Mucosa of stomach (tissue), 1 donor: ENCODE results near the gene TALDO1.

Source experiments
- H3K27me3 ChIP-seq: one replicate; pipeline ENCODE4 v1.7.0; 2013; ENCODE audit warnings: mild to moderate bottlenecking, low read length; ENCODE audit not compliant: control insufficient read depth, insufficient read depth
- H3K36me3 ChIP-seq: one replicate; pipeline ENCODE4 v1.7.0; 2013; ENCODE audit warnings: low read length; ENCODE audit not compliant: control insufficient read depth, insufficient read depth
- H3K4me1 ChIP-seq: one replicate; pipeline ENCODE4 v1.7.0; 2013; ENCODE audit warnings: mild to moderate bottlenecking, low read length; ENCODE audit not compliant: control insufficient read depth, insufficient read depth
- H3K4me3 ChIP-seq: one replicate; pipeline ENCODE4 v1.7.0; 2013; ENCODE audit warnings: low read length
- H3K9ac ChIP-seq: one replicate; pipeline ENCODE4 v1.7.0; 2013; ENCODE audit warnings: mild to moderate bottlenecking, low read length, moderate library complexity
- H3K9me3 ChIP-seq: one replicate; pipeline ENCODE4 v1.7.0; 2013; ENCODE audit warnings: mild to moderate bottlenecking, low read length, moderate library complexity; ENCODE audit not compliant: control insufficient read depth
- donor health status: Pancreatic carcinoma.

Gene TALDO1

DNA sequence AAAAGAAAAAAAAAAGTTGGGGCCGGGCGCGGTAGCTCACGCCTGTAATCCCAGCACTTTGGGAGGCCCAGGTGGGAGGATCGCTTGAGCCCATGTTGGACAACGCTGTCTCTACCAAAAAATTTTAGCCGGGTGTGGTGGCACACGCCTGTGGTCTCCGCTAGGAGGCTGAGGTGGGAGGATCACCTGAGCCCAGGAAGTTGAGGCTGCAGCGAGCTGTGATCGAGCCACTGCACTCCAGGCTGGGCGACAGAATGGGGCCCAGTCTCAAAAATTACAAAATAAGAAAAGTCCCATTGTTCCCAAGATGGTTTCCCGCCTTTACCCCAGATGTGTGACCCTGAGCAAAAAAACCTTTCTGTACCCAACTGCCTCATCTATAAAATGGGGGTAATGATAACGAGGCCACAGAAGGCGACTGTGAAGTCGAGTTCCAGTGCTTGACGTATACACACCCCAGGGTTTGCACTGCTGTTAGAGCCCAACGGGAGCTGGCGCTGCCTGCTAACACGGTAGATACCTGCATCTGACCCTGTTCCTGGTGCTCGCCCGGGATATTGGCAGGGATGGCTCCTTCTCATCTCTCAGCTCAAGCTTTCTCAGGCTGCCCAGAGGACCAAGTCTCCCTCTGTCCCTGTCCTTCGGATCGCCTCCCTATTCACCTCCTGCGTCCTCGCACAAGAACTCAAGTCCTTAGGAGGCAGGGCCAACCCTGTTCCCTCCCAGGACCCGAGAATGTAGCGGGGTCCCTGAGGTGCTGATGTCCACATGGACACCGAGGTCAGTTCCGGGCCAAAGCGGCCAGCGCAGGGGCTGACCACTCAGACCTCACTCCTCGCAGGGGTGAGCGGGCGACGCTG, 61.4 kb downstream of the TALDO1 start:
- H3K9me3 ChIP-seq = no peaks in the 10 kb centered on the region
- H3K27me3 ChIP-seq = no peaks in the 10 kb centered on the region
- peaks cover 32% of the 10 kb centered on the region for H3K4me1 ChIP-seq
- peak overlapping the region; percentile 81 for H3K4me3 ChIP-seq
- H3K36me3 ChIP-seq = peaks cover 15% of the 10 kb centered on the region
- H3K9ac ChIP-seq = peak overlapping the region; percentile 91

DNA sequence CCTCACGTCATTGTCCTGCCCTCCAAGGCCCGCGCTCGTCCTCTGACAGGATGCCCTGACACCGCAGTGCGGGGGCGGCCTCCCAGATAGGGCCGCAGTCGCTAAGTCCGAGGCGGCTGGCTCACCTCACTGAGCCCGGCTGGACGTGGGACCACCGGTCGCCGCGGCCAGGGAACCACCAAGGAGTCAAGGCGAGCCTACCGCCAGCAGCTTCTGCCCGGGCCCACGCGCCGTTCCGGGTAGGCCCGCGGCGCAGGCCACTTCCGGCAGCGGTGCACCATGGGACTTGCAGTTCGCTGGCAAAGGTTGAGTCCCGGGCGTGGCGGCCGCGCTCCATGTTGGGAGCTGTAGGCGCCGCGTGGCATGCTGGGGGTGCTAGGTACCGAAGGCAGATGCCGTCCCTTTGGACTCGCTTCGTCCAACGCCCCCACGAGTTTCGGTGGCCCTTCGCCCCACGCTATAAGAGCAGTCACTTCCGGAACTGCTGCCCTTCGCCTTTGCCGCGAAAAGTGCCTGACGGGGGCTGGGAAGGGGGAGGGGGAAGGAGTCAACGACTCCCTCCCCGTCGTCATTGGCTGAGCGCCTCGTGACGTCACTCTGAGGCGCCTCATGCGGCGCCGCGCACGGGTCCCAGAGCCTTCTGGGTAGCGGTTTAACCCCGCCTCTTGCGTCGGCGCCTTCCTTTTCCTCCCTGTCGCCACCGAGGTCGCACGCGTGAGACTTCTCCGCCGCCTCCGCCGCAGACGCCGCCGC, 62.2 kb downstream of the TALDO1 start, which contains the start of gene RPLP2:
RPLP2 (plus strand) TSS at position 681 of the 753 bp plus-strand sequence. CDS start 268 bp downstream, outside the sequence.
- Histone ChIP-seq H3K4me1 (peaks cover 24% of the 10 kb centered on the region), H3K4me3 (peak within 1 kb of the TSS; percentile 81)

DNA sequence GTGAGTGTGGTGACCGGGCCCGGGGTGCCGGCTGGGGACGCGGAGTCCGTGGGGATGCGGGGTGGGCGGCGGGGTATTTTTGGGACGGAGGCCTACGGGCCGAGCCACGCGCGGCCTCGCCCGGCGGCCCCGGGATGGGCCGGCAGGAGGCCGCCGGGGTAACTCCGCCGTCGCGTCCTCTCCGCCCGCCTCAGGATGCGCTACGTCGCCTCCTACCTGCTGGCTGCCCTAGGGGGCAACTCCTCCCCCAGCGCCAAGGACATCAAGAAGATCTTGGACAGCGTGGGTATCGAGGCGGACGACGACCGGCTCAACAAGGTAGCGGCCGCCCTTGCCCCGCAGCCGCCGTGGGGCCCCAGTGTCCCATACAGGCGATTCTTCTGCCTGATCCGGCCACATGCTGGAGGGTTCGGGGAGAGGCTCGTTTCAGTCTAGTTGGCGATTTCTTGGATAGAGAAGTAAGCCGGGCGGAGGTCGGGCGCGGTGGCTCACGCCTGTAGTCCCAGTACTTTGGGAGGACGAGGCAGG, 62.8 kb downstream of the TALDO1 start:
- peaks cover 15% of the 10 kb centered on the region for H3K36me3 ChIP-seq
- H3K4me1 ChIP-seq = peaks cover 21% of the 10 kb centered on the region
- peak overlapping the region; percentile 91 for H3K9ac ChIP-seq
- H3K9me3 ChIP-seq = no peaks in the 10 kb centered on the region
- H3K4me3 ChIP-seq = peak overlapping the region; percentile 77
- no peaks in the 10 kb centered on the region for H3K27me3 ChIP-seq

More for the DNA sequence above, 62.2 kb downstream of the TALDO1 start, which contains the start of gene RPLP2:
- H3K9ac ChIP-seq = peak within 1 kb of the TSS; percentile 91
- peaks cover 15% of the 10 kb centered on the region for H3K36me3 ChIP-seq
- H3K27me3 ChIP-seq = no peaks in the 10 kb centered on the region
- no peaks in the 10 kb centered on the region for H3K9me3 ChIP-seq

DNA sequence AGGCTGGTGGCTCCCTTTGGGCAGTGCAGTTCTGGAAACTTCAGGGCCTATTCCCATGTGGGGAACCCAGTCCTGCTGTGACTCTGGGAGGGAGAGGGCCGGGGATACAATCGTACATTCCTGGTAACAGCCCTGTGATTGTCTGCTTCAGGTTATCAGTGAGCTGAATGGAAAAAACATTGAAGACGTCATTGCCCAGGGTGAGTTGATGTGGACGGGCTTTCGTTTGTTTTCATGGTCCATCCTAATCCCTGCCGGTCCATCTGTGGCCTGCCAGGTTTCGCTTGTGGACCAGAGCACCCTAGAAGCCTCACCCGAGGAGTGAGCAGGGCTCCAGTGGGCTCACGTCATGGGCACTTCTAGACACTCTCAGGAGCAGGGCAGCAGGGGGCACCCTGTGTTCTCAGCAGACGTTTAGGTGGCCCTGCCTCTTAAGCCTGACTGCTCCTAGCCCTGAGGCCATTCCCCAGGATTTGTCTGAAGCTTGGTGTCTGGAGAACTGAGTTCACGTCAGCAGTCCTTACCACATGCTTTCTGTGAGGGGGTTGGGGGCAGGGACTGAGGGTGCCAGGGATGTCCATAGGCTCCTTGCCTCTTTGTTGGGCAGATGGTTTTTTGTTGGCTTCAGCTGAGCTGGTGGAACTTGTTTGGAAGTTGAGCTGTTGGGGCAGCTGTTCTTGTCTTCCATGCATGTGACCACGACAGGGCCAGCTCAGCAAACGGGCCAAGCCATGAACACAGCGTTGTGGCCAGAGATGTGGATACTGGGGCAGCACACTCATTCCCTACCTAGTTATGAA, 64.4 kb downstream of the TALDO1 start:
- Histone ChIP-seq H3K9me3 (no peaks in the 10 kb centered on the region), H3K9ac (peak overlapping the region; percentile 91), H3K27me3 (no peaks in the 10 kb centered on the region), H3K4me3 (peak overlapping the region; percentile 20), H3K4me1 (peaks cover 21% of the 10 kb centered on the region), H3K36me3 (peaks cover 15% of the 10 kb centered on the region)

DNA sequence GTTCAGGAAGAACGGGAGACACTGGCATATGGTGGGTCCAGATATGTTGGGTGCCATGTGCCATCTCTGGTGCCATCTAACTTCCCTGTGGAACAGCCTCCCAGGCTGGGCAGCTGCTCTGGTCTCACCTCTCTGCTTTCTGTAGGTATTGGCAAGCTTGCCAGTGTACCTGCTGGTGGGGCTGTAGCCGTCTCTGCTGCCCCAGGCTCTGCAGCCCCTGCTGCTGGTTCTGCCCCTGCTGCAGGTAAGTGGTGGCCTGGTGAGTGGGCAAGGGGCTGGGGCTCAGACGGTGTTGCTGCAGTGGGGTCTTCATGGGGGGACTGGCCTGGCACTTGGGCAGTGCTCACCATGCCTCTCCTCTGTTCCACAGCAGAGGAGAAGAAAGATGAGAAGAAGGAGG, 65.1 kb downstream of the TALDO1 start:
- Histone ChIP-seq H3K36me3 (peaks cover 15% of the 10 kb centered on the region), H3K4me3 (no peak overlapping the region), H3K4me1 (peaks cover 21% of the 10 kb centered on the region), H3K27me3 (no peaks in the 10 kb centered on the region), H3K9ac (no peak overlapping the region), H3K9me3 (no peaks in the 10 kb centered on the region)

DNA sequence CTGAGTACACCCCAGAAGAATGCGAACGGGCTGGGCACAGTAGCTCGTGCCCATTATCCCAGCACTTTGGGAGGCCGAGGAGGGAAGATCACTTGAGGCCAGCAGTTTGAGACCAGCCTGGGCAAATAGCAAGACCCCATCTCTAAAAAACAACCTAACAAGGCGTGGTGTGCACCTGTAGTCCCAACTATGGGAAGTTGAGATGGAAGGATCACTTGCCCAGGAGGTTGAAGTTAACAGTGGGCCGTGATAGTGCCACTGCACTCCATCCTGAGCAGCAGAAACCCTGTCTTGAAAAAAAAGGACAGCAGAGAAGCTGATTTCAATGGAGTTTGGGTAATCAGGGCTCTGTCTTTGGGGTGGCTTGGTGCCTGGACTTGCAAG, 65.8 kb downstream of the TALDO1 start:
- Histone ChIP-seq H3K4me1 (peaks cover 22% of the 10 kb centered on the region), H3K9ac (no peak overlapping the region), H3K27me3 (no peaks in the 10 kb centered on the region), H3K36me3 (peaks cover 15% of the 10 kb centered on the region), H3K4me3 (no peak overlapping the region), H3K9me3 (no peaks in the 10 kb centered on the region)

DNA sequence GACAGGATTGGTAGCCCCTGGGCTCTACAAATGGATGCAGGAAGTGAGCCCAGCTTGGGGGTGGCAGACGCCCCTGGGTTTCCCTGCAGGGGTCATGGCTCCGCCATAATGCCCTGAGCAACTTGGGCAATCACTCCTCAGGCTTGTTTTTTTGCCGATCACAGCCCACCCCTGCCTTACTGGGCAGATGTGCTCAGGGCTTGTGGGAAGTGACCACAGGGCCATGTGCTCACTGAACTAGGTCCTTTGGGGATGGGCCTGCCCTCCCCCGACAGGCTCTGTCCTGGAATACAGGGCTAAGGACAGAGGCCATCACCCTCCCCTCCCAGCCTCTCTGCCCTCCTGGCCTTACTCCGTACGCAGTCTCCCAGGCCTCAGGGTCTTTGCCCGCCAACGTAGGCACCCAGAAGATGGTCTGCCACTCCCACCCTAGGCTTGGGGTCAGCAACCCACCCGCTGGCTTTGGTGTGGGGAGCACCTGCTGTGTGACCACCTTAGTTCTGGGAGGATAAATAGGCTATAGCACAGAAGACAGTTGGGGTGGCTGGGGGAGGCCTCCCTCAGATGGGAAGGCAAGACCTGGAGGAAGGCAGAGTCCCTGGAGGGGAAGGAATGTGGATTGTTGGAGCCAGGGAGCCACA, 66.3 kb downstream of the TALDO1 start:
- H3K36me3 ChIP-seq = peaks cover 15% of the 10 kb centered on the region
- no peaks in the 10 kb centered on the region for H3K9me3 ChIP-seq
- H3K4me3 ChIP-seq = no peak overlapping the region
- H3K4me1 ChIP-seq = peaks cover 24% of the 10 kb centered on the region
- H3K27me3 ChIP-seq = no peaks in the 10 kb centered on the region
- H3K9ac ChIP-seq = no peak overlapping the region
